Sigmoid colon (tissue), 7 donors: Measurements from ENCODE around the gene TRAF2. TPM values are rescaled to one million over a fixed set of nuclear protein-coding genes. Genes with fewer than 3 reads are reported as not detected.

Experiments
- DNase-seq: peaks from one replicate; pipeline ENCODE4 v3.0.0-alpha.2; 2019
- H3K27ac ChIP-seq, 4 donors: fragments of 200-600 bp; sonication (generic); one replicate each; pipeline ENCODE4 v1.5.1; 2016 to 2019; ENCODE audit warnings: mild to moderate bottlenecking in 1 of 4
- H3K27me3 ChIP-seq, 3 donors: fragments of 200-600 bp; sonication (generic); one replicate each; pipeline ENCODE4 v1.5.1; 2019; ENCODE audit warnings: mild to moderate bottlenecking in 1 of 3
- H3K36me3 ChIP-seq, 4 donors: fragments of 200-600 bp; sonication (generic); one replicate each; pipeline ENCODE4 v1.5.1; 2016 to 2019
- H3K4me1 ChIP-seq, 4 donors: fragments of 200-600 bp; sonication (generic); one replicate each; pipeline ENCODE4 v1.5.1; 2017 to 2019
- H3K4me3 ChIP-seq, 4 donors: fragments of 200-600 bp; sonication (generic); one replicate each; pipeline ENCODE4 v1.5.1; 2017 to 2019; ENCODE audit warnings: mild to moderate bottlenecking in 2 of 4, moderate library complexity in 1 of 4
- H3K9me3 ChIP-seq, 4 donors: fragments of 200-600 bp in 3 of 4; sonication (generic) in 3 of 4; one replicate each; pipeline versions ENCODE4 v1.5.1 to v1.6.1; 2013 to 2019
- CTCF ChIP-seq, 4 experiments: fragments of 450-650 bp in 3 of 4; fragments of 200-600 bp in 1 of 4; IDR thresholded peaks; one replicate each; pipeline ENCODE4 v1.5.1; 2016 to 2019; ENCODE audit warnings: antibody characterized with exemption in 4 of 4, mild to moderate bottlenecking in 3 of 4, moderate library complexity in 2 of 4
- EP300 ChIP-seq, 4 donors: sonication (generic); formaldehyde crosslinking; IDR thresholded peaks; one replicate each; pipeline ENCODE4 v1.6.1; 2017; ENCODE audit warnings: antibody characterized with exemption in 4 of 4
- POLR2A ChIP-seq, 2 donors: fragments of 450-650 bp; IDR thresholded peaks; one replicate each; pipeline ENCODE4 v1.6.1; 2016; ENCODE audit warnings: antibody characterized with exemption in 2 of 2, mild to moderate bottlenecking in 2 of 2, moderate library complexity in 2 of 2
- POLR2AphosphoS5 ChIP-seq, 4 donors: sonication (generic); formaldehyde crosslinking; IDR thresholded peaks; one replicate each; pipeline ENCODE4 v1.6.1; 2017; ENCODE audit warnings: antibody characterized with exemption in 4 of 4
- WGBS, 2 donors: extraction: QIAGEN DNeasy Blood & Tissue Kit; methylation state at CpG; one replicate each; pipeline ENCODE4 v1.1.7; 2013; 5-methylcytosine and 5-hydroxymethylcytosine counted together
- intact Hi-C: fragments of 100-400 bp; cut with DNase I; formaldehyde crosslinking; loops from one replicate; pipeline ENCODE4 v1.15.1; 2023
- polyA plus RNA-seq, 3 donors: library from polyadenylated mRNA; stranded (reverse); fragments of 200-250 nt; gene quantifications; one replicate each; pipeline ENCODE4 v1.2.3, GENCODE V29; 2013
- total RNA-seq, 4 donors: library from RNA; depleted of rRNA; stranded (reverse); fragments of >200 nt; gene quantifications; one replicate each; pipeline ENCODE4 v1.1.0, GENCODE V29; 2016
- donor health status: healthy with polysubstance abuse.
- donor health status: Bipolar disorder and iron deficiency.
- donor health status: healthy.

The TRAF2 gene
- total and polyA plus RNA-seq, 7 donors: 1.8 to 21.9 (median 5.5) TPM

- H3K27ac ChIP-seq: peak overlapping the region; percentile 81 to 89 (median 86)
- TF ChIP-seq POLR2A (IDR thresholded peaks at IDR 0.05) (no peak), POLR2AphosphoS5 (IDR thresholded peaks at IDR 0.05) (no peak), EP300 (IDR thresholded peaks at IDR 0.05) (no peak), CTCF (IDR thresholded peaks at IDR 0.05) (no peak)
- 5 to 12% methylated on average over 21 to 22 of the region's 22 CpGs for WGBS, 2 donors
- no peaks in the 10 kb centered on the region for H3K27me3 ChIP-seq
- intact Hi-C loops: loop anchor here (5.0 kb wide), 1 partner anchor 467 kb away; the partner anchor contains the start of gene SEC16A
- H3K9me3 ChIP-seq: no peaks in the 10 kb centered on the region
- peaks cover 0 to 23% (median 19%) of the 10 kb centered on the region in 4 donors for H3K4me1 ChIP-seq
- H3K36me3 ChIP-seq: no peaks in the 10 kb centered on the region
- peak overlapping the region; percentile 60 to 82 (median 66) for H3K4me3 ChIP-seq
- no peak for DNase-seq
These were observed 63.0 kb downstream of the TRAF2 start for GRCh38 chr9:136949239-136949816.

- peak; percentile 18 to 68 for TF ChIP-seq POLR2A (IDR thresholded peaks at IDR 0.05)
- TF ChIP-seq POLR2AphosphoS5 (IDR thresholded peaks at IDR 0.05): peak; percentile 70 to 91 (median 82)
- no peak for TF ChIP-seq EP300 (IDR thresholded peaks at IDR 0.05)
- peak in 2 of 4 experiments; percentile 16 to 34 for TF ChIP-seq CTCF (IDR thresholded peaks at IDR 0.05)
- intact Hi-C loops: loop anchor here (5.0 kb wide), 1 partner anchor 468 kb away; the partner anchor contains the start of gene SEC16A
- no peaks in the 10 kb centered on the region for H3K36me3 ChIP-seq
- WGBS, 2 donors: 2 to 6% methylated on average over 63 of the region's 63 CpGs
- H3K27me3 ChIP-seq: no peaks in the 10 kb centered on the region
- H3K4me1 ChIP-seq: peaks cover 0 to 19% (median 16%) of the 10 kb centered on the region in 4 donors
- no peaks in the 10 kb centered on the region for H3K9me3 ChIP-seq
- peak overlapping the region; percentile 60 to 82 (median 66) for H3K4me3 ChIP-seq
- DNase-seq: peak; percentile 97
- H3K27ac ChIP-seq: peak overlapping the region; percentile 81 to 89 (median 86)
These were observed 63.7 kb downstream of the TRAF2 start for GRCh38 chr9:136949817-136950655.

GRCh38 chr9:136950656-136951276 is 64.5 kb downstream of the TRAF2 start:
- Histone ChIP-seq H3K9me3 (no peaks in the 10 kb centered on the region), H3K27ac (peak overlapping the region; percentile 81 to 89 (median 86)), H3K36me3 (no peaks in the 10 kb centered on the region), H3K4me1 (peaks cover 0 to 19% (median 15%) of the 10 kb centered on the region in 4 donors), H3K27me3 (no peaks in the 10 kb centered on the region), H3K4me3 (peak overlapping the region in 3 of 4 donors; percentile 60 to 82 (median 68))
- TF ChIP-seq POLR2A (IDR thresholded peaks at IDR 0.05) (no peak), CTCF (IDR thresholded peaks at IDR 0.05) (no peak), POLR2AphosphoS5 (IDR thresholded peaks at IDR 0.05) (no peak), EP300 (IDR thresholded peaks at IDR 0.05) (no peak)
- intact Hi-C loops: no loop called here
- no peak for DNase-seq
- 17 to 56% methylated on average over 9 of the region's 9 CpGs for WGBS, 2 donors

- Histone ChIP-seq H3K27me3 (no peaks in the 10 kb centered on the region), H3K9me3 (no peaks in the 10 kb centered on the region), H3K4me1 (peaks cover 0 to 19% (median 15%) of the 10 kb centered on the region in 4 donors), H3K36me3 (no peaks in the 10 kb centered on the region), H3K27ac (no peak within 1 kb of the TSS), H3K4me3 (no peak within 1 kb of the TSS)
- 74% methylated on average over 14 of the region's 14 CpGs for WGBS, 2 donors
- intact Hi-C loops: no loop called here
- DNase-seq: no peak
- TF ChIP-seq POLR2A (IDR thresholded peaks at IDR 0.05) (no peak), EP300 (IDR thresholded peaks at IDR 0.05) (no peak), CTCF (IDR thresholded peaks at IDR 0.05) (no peak), POLR2AphosphoS5 (IDR thresholded peaks at IDR 0.05) (no peak)
These were observed 65.4 kb downstream of the TRAF2 start, which contains the start of gene LCN12 for GRCh38 chr9:136951541-136952320. LCN12 (plus strand) TSS chr9:136952273; CDS start chr9:136952328, 55 bp downstream.
